CD4-positive, alpha-beta memory T cell (primary cell): ENCODE results near the gene TIAM2. TPM values are rescaled to one million over a fixed set of nuclear protein-coding genes. Genes with fewer than 3 reads are reported as not detected.

Experiments
- CTCF ChIA-PET: fragments of 350-600 bp; sonication (Branson Sonifier 250); formaldehyde crosslinking; loops from one replicate; lab custom pipeline; 2021; ENCODE audit warnings: inconsistent platforms; ENCODE audit not compliant: partially characterized antibody; lab: Charles Lee
- POLR2A ChIA-PET: fragments of 350-600 bp; sonication (Branson Sonifier 250); formaldehyde crosslinking; loops from one replicate; lab custom pipeline; 2021; ENCODE audit not compliant: partially characterized antibody; lab: Charles Lee
- DNase-seq, 5 donors: peaks; one replicate each; pipeline versions ENCODE4 v3.0.0 to v3.0.0-alpha.2; 2020 to 2022; ENCODE audit warnings: mixed read lengths in 1 of 5
- H3K27ac ChIP-seq: one replicate; pipeline ENCODE4 v1.7.0; 2013; ENCODE audit warnings: low read depth, low read length
- H3K27me3 ChIP-seq: 2 replicates; pipeline ENCODE4 v1.7.0; 2013; ENCODE audit warnings: mild to moderate bottlenecking, low read length, moderate library complexity; ENCODE audit not compliant: insufficient read depth
- H3K36me3 ChIP-seq: 2 replicates; pipeline ENCODE4 v1.7.0; 2013; ENCODE audit warnings: mild to moderate bottlenecking, low read length, moderate library complexity; ENCODE audit not compliant: insufficient read depth
- H3K4me1 ChIP-seq: 2 replicates; pipeline ENCODE4 v1.7.0; 2013; ENCODE audit warnings: mild to moderate bottlenecking, low read length, moderate library complexity; ENCODE audit not compliant: insufficient read depth
- H3K4me3 ChIP-seq, 2 donors: one replicate each; pipeline ENCODE4 v1.7.0; 2013; ENCODE audit warnings: low read length in 2 of 2, mild to moderate bottlenecking in 1 of 2
- H3K9me3 ChIP-seq, 2 donors: one replicate each; pipeline ENCODE4 v1.7.0; 2013; ENCODE audit warnings: low read length in 2 of 2, control low read depth in 1 of 2; ENCODE audit not compliant: control insufficient read depth in 1 of 2
- H3K27ac Mint-ChIP-seq, 7 donors: one replicate each; pipeline ENCODE4 v1.8.0; 2020 to 2021; ENCODE audit warnings: mixed read lengths in 7 of 7, mild to moderate bottlenecking in 6 of 7, inconsistent platforms in 3 of 7, moderate library complexity in 3 of 7
- H3K27me3 Mint-ChIP-seq, 2 donors: one replicate each; pipeline ENCODE4 v1.8.0; 2020 to 2021; ENCODE audit warnings: mixed read lengths in 2 of 2
- H3K36me3 Mint-ChIP-seq, 2 donors: one replicate each; pipeline ENCODE4 v1.8.0; 2020 to 2021; ENCODE audit warnings: mixed read lengths in 2 of 2, inconsistent platforms in 1 of 2, mild to moderate bottlenecking in 1 of 2
- H3K4me1 Mint-ChIP-seq, 4 donors: one replicate each; pipeline ENCODE4 v1.8.0; 2020 to 2021; ENCODE audit warnings: mixed read lengths in 4 of 4, mild to moderate bottlenecking in 1 of 4
- H3K4me3 Mint-ChIP-seq, 8 donors: one replicate each; pipeline ENCODE4 v1.8.0; 2020 to 2021; ENCODE audit warnings: mixed read lengths in 8 of 8, mild to moderate bottlenecking in 7 of 8, moderate library complexity in 6 of 8, inconsistent platforms in 3 of 8
- H3K9me3 Mint-ChIP-seq, 8 donors: one replicate each; pipeline ENCODE4 v1.8.0; 2020 to 2021; ENCODE audit warnings: mixed read lengths in 8 of 8, mild to moderate bottlenecking in 5 of 8, inconsistent platforms in 3 of 8, moderate library complexity in 1 of 8
- intact Hi-C: fragments of 100-400 bp; cut with micrococcal nuclease; formaldehyde crosslinking; loops from one replicate; pipeline ENCODE4 v1.15.1; 2023
- polyA plus RNA-seq, 2 donors: library from polyadenylated mRNA; unstranded; fragments of 300-500 nt; fragmentation: Illumina TruSeq; gene quantifications; one replicate each; pipeline ENCODE4 v1.2.3, GENCODE V29; 2021
- total RNA-seq, 2 experiments: library from RNA; stranded (reverse); gene quantifications; one replicate each; pipeline ENCODE4 v1.2.3, GENCODE V29; 2021

The TIAM2 gene
- total and polyA plus RNA-seq, 4 experiments from 2014 or later, result 0.15 to 11.1 (median 5.8) TPM

DNA sequence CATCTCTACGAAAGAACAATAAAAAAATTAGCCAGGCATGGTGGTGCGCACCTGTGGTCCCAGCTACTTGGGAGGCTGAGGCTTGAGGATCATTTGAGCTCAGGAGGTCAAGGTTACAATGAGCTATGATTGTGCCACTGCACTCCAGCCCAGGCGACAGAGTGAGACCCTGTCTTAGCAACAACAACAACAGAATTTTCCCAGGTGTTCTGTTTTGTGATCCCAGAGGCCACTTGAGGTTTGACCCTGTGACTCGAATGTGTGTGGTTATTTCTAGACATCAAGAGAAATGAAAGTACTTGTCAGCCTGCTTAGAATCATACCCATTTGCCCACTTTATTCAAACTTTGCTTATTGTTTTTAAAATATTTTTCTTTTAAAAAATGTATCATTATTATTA, 151.1 kb downstream of the TIAM2 start:
- Mint-ChIP-seq H3K27me3 (no peaks in the 10 kb centered on the region), H3K4me1 (peaks cover 18 to 31% (median 23%) of the 10 kb centered on the region in 4 donors), H3K9me3 (no peaks in the 10 kb centered on the region), H3K4me3 (no peak overlapping the region), H3K27ac (peak overlapping the region in 2 of 7 donors; percentile 15 to 48), H3K36me3 (no peaks in the 10 kb centered on the region)
- intact Hi-C loops, result no loop called here
- Histone ChIP-seq H3K4me3 (no peak overlapping the region), H3K4me1 (peaks cover 16% of the 10 kb centered on the region), H3K9me3 (no peaks in the 10 kb centered on the region), H3K36me3 (no peaks in the 10 kb centered on the region), H3K27ac (no peak overlapping the region), H3K27me3 (no peaks in the 10 kb centered on the region)
- no peak for DNase-seq
- ChIA-PET CTCF (interaction anchor here (1.6 kb wide), 1 partner anchor 25 kb away, joined by 3 read pairs; no protein-coding TSS in a partner anchor), POLR2A (interaction anchor here (1.5 kb wide), 1 partner anchor 26 kb away, joined by 3 read pairs; no protein-coding TSS in a partner anchor)

- no peak overlapping the region for H3K4me3 ChIP-seq
- intact Hi-C loops, result no loop called here
- H3K36me3 ChIP-seq, result no peaks in the 10 kb centered on the region
- Mint-ChIP-seq H3K4me3 (no peak overlapping the region), H3K27me3 (no peaks in the 10 kb centered on the region), H3K9me3 (no peaks in the 10 kb centered on the region), H3K4me1 (peaks cover 10 to 28% (median 15%) of the 10 kb centered on the region in 4 donors), H3K36me3 (no peaks in the 10 kb centered on the region), H3K27ac (peak overlapping the region in 2 of 7 donors; percentile 13 to 25)
- H3K9me3 ChIP-seq, result no peaks in the 10 kb centered on the region
- no peak overlapping the region for H3K27ac ChIP-seq
- POLR2A ChIA-PET, result no interaction called here
- CTCF ChIA-PET, result interaction anchor here (0.6 kb wide), 1 partner anchor 26 kb away, joined by 3 read pairs; no protein-coding TSS in a partner anchor
- H3K27me3 ChIP-seq, result no peaks in the 10 kb centered on the region
- peaks cover 9% of the 10 kb centered on the region for H3K4me1 ChIP-seq
- DNase-seq, result no peak
Measured at GRCh38 chr6:155147958-155148663, 153.0 kb downstream of the TIAM2 start.

- H3K9me3 ChIP-seq, result no peaks in the 10 kb centered on the region
- H3K27me3 ChIP-seq, result no peaks in the 10 kb centered on the region
- no peak overlapping the region for H3K27ac ChIP-seq
- H3K4me3 ChIP-seq, result no peak overlapping the region
- H3K9me3 Mint-ChIP-seq, result no peaks in the 10 kb centered on the region
- no peaks in the 10 kb centered on the region for H3K36me3 Mint-ChIP-seq
- no peaks in the 10 kb centered on the region for H3K36me3 ChIP-seq
- no peak for DNase-seq
- intact Hi-C loops, result no loop called here
- H3K4me1 ChIP-seq, result peaks cover 20% of the 10 kb centered on the region
- POLR2A ChIA-PET, result no interaction called here
- CTCF ChIA-PET, result no interaction called here
- H3K4me3 Mint-ChIP-seq, result no peak overlapping the region
- peaks cover 22 to 40% (median 23%) of the 10 kb centered on the region in 4 donors for H3K4me1 Mint-ChIP-seq
- H3K27me3 Mint-ChIP-seq, result no peaks in the 10 kb centered on the region
- peak overlapping the region in 1 of 7 donors; percentile 64 for H3K27ac Mint-ChIP-seq
Measured at GRCh38 chr6:155150967-155151671, 156.0 kb downstream of the TIAM2 start.

DNA sequence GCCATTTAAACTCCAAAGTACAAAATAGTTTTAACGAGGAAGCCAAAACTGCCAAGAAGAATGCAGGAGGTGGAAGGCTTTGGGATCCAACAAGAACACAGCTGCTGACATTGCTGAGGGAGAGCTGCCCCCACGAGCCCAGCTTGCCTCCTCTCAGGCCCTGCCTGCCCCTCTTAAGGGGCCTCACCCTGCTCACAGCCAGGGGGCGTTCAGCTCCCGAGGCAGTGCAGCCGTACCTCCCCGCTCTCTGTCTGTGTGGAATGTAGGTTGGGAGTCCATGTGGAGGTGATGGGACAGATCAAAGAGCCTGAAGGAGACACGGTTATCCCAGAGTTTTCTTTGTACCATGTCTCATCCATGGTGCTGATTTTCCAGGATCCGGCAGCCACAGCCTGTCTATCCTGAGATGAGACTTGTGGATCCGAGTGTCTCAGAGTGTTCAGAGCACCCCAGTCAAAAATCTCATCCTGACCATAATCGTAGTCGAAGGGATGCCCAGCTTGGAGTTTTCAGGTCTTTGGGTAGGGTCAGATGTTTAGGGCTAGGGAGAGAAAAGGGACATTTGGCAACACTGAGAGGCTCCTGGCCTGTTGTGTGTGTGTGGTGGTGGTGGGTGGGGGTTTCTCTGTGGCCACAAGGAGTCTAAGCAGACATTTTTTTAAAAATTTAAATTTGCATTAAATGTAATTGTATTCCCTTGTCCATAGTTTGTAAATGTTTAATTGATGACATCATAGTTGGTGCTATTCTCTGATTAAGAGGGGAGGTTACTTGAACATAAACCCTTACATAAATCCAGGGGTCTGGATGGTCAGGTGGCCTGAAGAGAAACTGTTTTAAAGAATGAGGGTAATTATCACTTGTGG, 157.3 kb downstream of the TIAM2 start:
- CTCF ChIA-PET, result interaction anchor here (1.3 to 2.7 kb wide), 3 partner anchors 16 to 21 kb away, joined by 4 to 12 read pairs (median 5); no protein-coding TSS in a partner anchor
- peaks cover 0 to 1% of the 10 kb centered on the region in 2 donors for H3K27me3 Mint-ChIP-seq
- POLR2A ChIA-PET, result interaction anchor here (0.6 kb wide), 1 partner anchor 45 kb away, joined by 3 read pairs; no protein-coding TSS in a partner anchor
- no peak overlapping the region for H3K27ac ChIP-seq
- H3K4me1 ChIP-seq, result peaks cover 20% of the 10 kb centered on the region
- no peaks in the 10 kb centered on the region for H3K9me3 ChIP-seq
- H3K4me3 Mint-ChIP-seq, result no peak overlapping the region
- no peak for DNase-seq
- H3K4me3 ChIP-seq, result no peak overlapping the region
- intact Hi-C loops, result no loop called here
- no peaks in the 10 kb centered on the region for H3K27me3 ChIP-seq
- peak overlapping the region in 1 of 7 donors; percentile 2 for H3K27ac Mint-ChIP-seq
- H3K4me1 Mint-ChIP-seq, result peaks cover 23 to 46% (median 29%) of the 10 kb centered on the region in 4 donors
- no peaks in the 10 kb centered on the region for H3K36me3 Mint-ChIP-seq
- H3K36me3 ChIP-seq, result no peaks in the 10 kb centered on the region
- no peaks in the 10 kb centered on the region for H3K9me3 Mint-ChIP-seq

GRCh38 chr6:155154158-155154830, 159.2 kb downstream of the TIAM2 start:
- no peak overlapping the region for H3K4me3 ChIP-seq
- H3K27me3 Mint-ChIP-seq, result peaks cover 0 to 1% of the 10 kb centered on the region in 2 donors
- H3K4me3 Mint-ChIP-seq, result peak overlapping the region in 6 of 8 donors; percentile 33 to 68 (median 52)
- peaks cover 23 to 46% (median 29%) of the 10 kb centered on the region in 4 donors for H3K4me1 Mint-ChIP-seq
- peaks cover 20% of the 10 kb centered on the region for H3K4me1 ChIP-seq
- H3K36me3 Mint-ChIP-seq, result no peaks in the 10 kb centered on the region
- H3K36me3 ChIP-seq, result no peaks in the 10 kb centered on the region
- CTCF ChIA-PET, result interaction anchor here (0.9 to 2.7 kb wide), 6 partner anchors 9 to 226 kb away, joined by 3 to 12 read pairs (median 4); no protein-coding TSS in a partner anchor
- no peak for DNase-seq
- POLR2A ChIA-PET, result interaction anchor here (0.6 to 1.1 kb wide), 3 partner anchors 17 to 161 kb away, joined by 3 to 5 read pairs (median 4); no protein-coding TSS in a partner anchor
- no peaks in the 10 kb centered on the region for H3K9me3 Mint-ChIP-seq
- H3K27ac ChIP-seq, result no peak overlapping the region
- H3K27ac Mint-ChIP-seq, result peak overlapping the region in 5 of 7 donors; percentile 24 to 81 (median 42)
- intact Hi-C loops, result no loop called here
- no peaks in the 10 kb centered on the region for H3K27me3 ChIP-seq
- no peaks in the 10 kb centered on the region for H3K9me3 ChIP-seq

GRCh38 chr6:155155787-155156447, 160.8 kb downstream of the TIAM2 start:
- DNase-seq, result no peak
- CTCF ChIA-PET, result no interaction called here
- Mint-ChIP-seq H3K4me3 (peak overlapping the region in 4 of 8 donors; percentile 2 to 32 (median 11)), H3K36me3 (no peaks in the 10 kb centered on the region), H3K4me1 (peaks cover 20 to 42% (median 27%) of the 10 kb centered on the region in 4 donors), H3K9me3 (peaks cover 0 to 5% (median 0%) of the 10 kb centered on the region in 8 donors), H3K27me3 (peaks cover 0 to 1% of the 10 kb centered on the region in 2 donors), H3K27ac (peak overlapping the region in 3 of 7 donors; percentile 4 to 51 (median 17))
- POLR2A ChIA-PET, result no interaction called here
- Histone ChIP-seq H3K4me1 (peaks cover 20% of the 10 kb centered on the region), H3K27ac (no peak overlapping the region), H3K9me3 (no peaks in the 10 kb centered on the region), H3K36me3 (no peaks in the 10 kb centered on the region), H3K27me3 (no peaks in the 10 kb centered on the region), H3K4me3 (no peak overlapping the region)
- intact Hi-C loops, result no loop called here
